HG03442 (cell line): Measurements from ENCODE around the gene FAT2.

Experiments used
- ATAC-seq: cut with Tn5 transposase; IDR thresholded peaks from one replicate; pipeline ENCODE4 v1.9.1; 2021; ENCODE audit warnings: mild to moderate bottlenecking, moderate library complexity; ENCODE audit not compliant: unreplicated experiment

The FAT2 gene, protein sequence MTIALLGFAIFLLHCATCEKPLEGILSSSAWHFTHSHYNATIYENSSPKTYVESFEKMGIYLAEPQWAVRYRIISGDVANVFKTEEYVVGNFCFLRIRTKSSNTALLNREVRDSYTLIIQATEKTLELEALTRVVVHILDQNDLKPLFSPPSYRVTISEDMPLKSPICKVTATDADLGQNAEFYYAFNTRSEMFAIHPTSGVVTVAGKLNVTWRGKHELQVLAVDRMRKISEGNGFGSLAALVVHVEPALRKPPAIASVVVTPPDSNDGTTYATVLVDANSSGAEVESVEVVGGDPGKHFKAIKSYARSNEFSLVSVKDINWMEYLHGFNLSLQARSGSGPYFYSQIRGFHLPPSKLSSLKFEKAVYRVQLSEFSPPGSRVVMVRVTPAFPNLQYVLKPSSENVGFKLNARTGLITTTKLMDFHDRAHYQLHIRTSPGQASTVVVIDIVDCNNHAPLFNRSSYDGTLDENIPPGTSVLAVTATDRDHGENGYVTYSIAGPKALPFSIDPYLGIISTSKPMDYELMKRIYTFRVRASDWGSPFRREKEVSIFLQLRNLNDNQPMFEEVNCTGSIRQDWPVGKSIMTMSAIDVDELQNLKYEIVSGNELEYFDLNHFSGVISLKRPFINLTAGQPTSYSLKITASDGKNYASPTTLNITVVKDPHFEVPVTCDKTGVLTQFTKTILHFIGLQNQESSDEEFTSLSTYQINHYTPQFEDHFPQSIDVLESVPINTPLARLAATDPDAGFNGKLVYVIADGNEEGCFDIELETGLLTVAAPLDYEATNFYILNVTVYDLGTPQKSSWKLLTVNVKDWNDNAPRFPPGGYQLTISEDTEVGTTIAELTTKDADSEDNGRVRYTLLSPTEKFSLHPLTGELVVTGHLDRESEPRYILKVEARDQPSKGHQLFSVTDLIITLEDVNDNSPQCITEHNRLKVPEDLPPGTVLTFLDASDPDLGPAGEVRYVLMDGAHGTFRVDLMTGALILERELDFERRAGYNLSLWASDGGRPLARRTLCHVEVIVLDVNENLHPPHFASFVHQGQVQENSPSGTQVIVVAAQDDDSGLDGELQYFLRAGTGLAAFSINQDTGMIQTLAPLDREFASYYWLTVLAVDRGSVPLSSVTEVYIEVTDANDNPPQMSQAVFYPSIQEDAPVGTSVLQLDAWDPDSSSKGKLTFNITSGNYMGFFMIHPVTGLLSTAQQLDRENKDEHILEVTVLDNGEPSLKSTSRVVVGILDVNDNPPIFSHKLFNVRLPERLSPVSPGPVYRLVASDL (N-terminal part only)

GRCh38 chr5:151591144-151591819 lies at the start of gene FAT2:
Gene FAT2, minus strand, starts transcription at chr5:151591331. Its CDS starts 22,400 bp downstream, at chr5:151568931.
- ATAC-seq: no peak

DNA sequence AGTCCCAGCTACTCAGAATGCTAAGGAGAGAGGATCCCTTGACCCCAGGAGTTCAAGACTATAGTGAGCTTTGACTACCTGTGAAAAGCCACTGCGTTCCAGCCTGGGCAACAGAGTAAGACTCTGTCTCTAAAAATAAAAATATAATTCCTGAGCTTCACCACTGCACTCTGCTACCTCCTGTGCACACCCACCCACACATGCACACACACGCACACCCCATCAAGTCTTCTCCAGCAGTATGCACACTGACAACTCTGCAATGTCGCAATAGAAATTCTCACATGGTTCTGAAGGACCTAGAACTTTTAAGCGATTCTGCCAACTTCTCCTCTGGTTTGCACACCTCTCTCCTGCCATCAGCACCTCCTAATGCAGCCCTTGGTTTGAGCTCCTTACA lies 47.5 kb upstream of the FAT2 start:
- no peak for ATAC-seq

DNA sequence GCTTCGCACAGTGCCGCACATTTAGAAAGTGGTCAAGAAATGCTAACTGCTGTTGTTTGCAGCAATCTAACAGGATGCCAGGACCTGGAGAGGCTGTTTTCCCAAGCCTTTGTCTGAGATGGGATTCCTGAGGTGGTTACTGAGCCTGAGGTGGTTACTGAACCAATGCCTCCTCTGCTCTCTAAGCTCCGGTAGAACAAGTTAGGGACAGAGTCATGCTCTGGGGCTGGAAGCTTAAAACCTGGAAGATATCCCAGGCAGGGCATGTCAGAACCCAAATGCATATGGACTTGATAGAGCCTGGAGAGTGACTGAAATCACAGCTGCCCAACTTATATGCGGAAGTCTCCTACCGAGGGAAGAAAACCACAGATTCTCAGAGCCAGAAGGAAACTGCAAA lies 46.5 kb upstream of the FAT2 start:
- no peak for ATAC-seq

DNA sequence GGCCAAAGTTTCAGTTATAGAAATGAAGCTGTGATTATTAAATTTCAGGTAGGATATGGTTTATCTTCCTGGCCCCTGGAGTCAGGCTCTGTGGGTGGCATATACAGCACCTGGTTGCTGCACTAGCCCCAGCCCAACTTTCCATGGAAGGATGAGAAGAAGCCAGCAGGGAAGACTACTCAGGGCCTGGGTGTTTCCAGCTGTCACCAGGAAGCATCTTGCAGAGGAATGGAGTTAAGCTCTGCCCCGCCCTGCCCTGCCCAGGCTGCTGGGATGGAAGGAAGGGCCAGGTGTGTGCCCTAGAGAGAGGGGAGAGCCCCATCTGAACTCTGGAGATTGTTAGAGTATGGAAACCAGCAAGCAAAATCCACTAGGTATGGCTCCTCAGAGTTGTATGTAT lies 42.8 kb upstream of the FAT2 start:
- ATAC-seq: no peak

DNA sequence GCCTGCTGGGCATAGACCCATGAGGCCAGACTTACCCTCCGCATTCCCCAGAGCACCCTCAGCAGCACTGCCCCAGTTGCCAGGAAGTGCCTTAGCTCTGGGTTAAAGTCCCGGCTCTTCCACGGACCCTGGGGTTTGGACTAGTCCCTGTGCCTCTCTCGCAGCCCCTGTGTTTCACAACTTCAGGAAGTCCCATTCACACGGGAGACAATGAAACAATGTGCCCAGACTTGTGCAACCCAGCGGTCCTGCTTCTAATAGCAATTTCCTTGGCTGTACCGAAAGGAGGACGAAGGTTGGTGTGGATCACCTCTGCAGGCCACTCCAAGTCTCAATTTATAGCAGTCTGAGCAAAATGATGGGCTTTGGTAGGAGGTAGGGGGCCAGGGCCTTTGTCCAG lies 41.8 kb upstream of the FAT2 start:
- no peak for ATAC-seq

DNA sequence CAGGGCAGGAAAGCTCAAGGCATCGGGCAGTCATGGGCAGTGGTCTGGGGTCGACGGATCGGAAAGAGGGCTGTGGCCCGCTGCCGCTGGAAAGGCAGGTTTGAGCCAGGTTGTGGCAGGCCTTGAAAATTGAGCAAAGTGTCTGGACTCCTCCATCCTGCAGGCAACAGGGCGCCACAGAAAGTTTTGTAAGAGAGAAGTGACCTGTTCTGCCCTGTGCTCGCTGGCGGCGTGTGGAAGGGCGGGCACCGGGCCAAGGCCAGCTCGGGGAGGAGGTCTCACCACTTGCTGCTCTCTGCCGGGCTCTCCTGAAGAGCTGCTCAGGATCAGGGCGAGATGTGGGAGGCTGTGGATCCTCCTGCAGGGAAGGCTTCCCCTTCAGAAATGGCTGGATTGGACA lies 41.4 kb upstream of the FAT2 start:
- no peak for ATAC-seq

DNA sequence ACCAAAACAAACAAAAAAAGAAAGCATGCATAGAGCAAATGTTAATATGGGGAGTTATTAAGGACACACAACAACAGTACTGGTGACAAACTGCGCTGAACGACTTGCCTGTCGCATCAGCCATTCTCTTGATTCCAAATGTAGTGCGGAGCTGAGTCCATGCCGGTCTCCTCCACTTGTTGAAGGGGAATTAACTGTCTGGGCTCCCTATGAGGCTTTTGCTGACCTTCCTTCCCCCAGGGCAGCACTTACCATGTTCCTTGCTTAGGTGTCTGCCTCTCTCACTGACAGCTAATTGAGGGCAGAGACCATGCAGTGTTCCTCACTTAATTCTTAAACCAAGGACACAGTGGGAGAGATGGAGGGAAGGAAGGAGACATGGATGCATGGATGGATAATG lies 40.8 kb upstream of the FAT2 start:
- no peak for ATAC-seq

DNA sequence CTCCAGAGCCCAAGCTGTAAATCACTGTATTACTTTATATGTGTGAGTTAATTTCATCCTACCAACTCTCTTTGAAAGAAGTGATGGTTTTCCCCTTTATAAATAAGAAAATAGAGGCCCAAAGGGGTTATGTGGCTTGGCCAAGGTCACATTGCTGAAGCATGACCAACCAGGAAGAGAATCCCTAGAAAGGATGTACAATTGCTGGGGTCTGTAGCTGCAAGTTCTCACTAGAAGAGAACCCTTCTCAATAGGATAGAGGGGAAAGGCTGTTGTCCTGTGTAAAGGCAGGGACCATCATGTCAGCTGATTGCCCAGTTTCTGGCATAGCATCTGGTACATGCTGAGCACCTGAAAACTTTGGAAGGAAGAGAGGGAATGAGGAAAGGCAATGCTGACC lies 39.0 kb upstream of the FAT2 start:
- no peak for ATAC-seq

DNA sequence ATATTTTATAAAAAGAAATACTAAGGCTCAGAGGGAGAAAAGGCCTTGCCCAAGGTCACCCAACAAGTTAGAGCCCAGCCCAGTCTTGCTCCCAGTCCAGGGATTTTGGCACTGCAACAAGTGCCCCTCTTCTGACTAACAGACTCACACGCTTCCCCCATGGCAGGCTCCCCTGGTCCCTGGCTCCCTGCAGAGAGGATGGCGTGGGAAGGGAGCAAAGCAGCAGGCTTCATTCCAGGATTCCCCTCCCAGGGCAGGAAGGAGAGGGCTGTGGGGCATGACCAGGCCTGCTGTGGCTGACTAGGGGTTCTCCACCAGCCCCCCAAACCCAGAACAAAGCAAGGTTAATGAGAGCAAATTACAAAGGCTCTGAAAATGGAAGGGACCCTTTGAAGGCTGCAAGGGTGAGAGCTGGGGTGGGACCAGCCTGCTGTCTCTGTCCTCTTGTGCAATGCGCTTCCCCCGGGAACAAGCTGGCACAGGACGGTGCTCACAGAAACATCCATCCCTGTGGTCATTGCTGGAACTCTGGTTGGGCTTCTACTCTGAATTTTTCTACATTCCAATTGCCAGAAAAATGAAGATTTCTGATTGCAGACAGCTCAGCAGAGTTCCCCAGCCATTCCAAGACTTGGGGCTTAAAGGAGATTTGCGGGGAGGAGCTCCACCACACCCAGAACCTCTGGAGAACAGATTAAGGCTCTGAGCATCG lies 37.1 kb upstream of the FAT2 start:
- no peak for ATAC-seq

- ATAC-seq: no peak
Measured at GRCh38 chr5:151627650-151628049, 36.5 kb upstream of the FAT2 start.

DNA sequence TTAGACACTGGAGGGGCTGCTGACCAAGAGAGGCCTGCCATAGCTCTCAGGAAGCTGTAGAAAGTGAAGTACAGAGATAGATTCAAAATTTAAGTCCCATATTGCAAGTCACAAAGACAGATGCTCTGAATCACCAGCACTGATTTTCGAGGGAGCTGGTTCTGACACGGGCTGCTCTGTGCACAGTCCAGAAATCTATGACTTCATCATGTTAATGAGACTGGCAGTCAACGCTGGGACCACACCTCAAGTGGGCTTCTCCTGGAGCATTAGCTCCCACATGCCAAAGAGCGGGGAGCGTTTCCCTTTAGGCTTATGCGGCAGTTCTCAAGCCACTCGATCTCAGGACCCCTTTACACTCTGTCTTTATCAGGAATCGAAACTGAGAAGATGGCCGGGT lies 34.2 kb upstream of the FAT2 start:
- no peak for ATAC-seq

- ATAC-seq: no peak
Measured at GRCh38 chr5:151624476-151624875, 33.3 kb upstream of the FAT2 start.

DNA sequence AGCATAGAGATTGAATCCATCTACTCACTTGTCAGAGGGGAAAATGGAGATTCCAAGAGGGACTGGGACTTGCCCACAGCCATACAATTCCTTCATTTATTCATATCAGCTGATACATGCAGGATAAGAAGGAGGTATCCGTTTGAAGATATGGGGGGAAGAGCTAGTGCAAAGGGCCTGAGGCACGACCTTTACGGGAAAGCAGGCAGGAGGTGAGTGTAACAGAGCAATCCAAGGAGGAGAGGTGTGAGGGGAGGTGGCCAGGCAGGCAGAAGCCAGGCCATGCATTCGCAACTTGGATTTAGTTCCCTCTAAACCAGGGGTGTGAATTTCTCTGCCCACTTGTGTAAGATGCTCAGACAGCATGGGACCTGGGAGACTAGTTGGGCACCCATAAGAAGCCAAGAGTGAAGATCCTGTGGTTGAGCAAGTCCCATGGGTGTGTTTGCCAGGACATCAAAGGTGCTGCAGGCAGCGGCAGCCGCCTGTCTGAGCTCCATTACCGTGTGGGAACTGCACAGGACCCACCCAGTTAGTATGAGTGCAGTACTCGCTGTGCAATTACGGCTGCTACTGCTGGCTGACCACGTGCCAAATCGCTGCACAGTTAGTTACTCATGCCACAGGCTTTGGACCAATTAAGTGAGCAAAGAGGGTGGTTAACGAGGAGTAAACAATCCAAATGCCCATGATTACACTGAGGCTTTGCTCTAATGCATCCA lies 31.4 kb upstream of the FAT2 start:
- no peak for ATAC-seq

DNA sequence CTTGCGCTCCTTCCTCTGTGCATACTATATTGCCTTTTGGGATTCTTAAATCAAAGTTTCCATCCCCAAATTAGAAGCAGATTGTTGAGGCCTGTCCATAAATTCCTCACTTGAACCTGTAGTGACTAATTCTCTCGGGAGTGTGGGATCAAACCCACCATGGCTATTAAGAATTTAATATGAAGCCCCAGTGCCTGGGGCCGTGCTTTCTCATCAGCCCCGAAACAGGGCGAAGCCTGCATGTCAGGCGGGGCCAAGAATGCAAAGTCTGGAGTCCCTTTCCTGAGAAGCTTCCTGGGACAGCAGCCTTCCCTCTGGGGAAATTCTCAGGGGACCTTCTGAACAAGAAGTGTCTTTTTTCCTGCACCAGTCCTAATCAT lies 29.3 kb upstream of the FAT2 start:
- ATAC-seq: no peak

DNA sequence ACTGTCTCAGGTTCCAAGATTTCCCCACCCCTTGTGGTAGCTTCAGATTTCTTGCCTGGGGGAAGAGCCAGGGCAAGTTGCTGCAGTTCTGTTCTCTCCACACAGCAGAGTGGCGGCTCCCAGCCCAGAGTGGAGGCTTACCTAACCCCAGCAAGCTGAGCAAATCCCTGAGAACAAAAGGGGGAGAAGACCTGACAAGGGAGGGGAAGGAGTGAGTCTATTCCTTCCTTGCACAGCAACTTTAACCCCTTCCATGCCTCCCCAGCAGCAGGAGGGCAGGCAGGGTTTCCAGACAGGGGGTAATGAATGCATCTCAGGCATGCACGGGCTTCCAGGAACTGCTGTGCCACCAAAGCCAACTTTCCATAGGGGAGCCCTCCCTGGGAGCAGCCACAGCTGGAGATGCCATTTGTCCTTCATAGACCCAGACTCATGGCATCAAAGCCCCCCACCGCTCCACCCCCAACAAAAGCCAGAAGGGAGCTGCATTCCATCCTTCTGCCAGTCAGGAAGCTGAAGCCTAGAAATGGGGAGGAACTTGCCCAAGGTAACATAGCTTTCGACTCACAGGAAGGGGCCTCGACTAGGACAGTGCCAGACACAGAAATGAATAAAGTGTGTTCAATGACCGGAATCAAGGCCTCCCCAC lies 28.8 kb upstream of the FAT2 start:
- no peak for ATAC-seq

GRCh38 chr5:151618907-151619306 lies 27.8 kb upstream of the FAT2 start:
- peak; percentile 45 for ATAC-seq

GRCh38 chr5:151617841-151618710 lies 26.9 kb upstream of the FAT2 start:
- ATAC-seq: no peak

GRCh38 chr5:151617383-151617840 lies 26.3 kb upstream of the FAT2 start:
- no peak for ATAC-seq
